CMK (cell line): ENCODE data around the gene PAPPA2.
"Not testable (repeated sequence)": the region's sequence is repeated elsewhere in the genome, so short reads cannot be mapped to it uniquely, and the experiment has no call there.

Experiments
- DNase-seq: peaks from one replicate; pipeline ENCODE4 v3.0.0-alpha.2; 2010; ENCODE audit warnings: low read depth

Gene PAPPA2

GRCh38 chr1:176552217-176552991 lies 89.4 kb downstream of the PAPPA2 start:
- no peak for DNase-seq

GRCh38 chr1:176552999-176553398 lies 90.0 kb downstream of the PAPPA2 start:
- no peak for DNase-seq

GRCh38 chr1:176556288-176556687 lies 93.3 kb downstream of the PAPPA2 start:
- no peak for DNase-seq

GRCh38 chr1:176557543-176558258 lies 94.7 kb downstream of the PAPPA2 start:
- DNase-seq, result no peak

GRCh38 chr1:176558561-176558960 lies 95.6 kb downstream of the PAPPA2 start:
- no peak for DNase-seq

GRCh38 chr1:176559474-176559873 lies 96.5 kb downstream of the PAPPA2 start:
- DNase-seq, result no peak

DNA sequence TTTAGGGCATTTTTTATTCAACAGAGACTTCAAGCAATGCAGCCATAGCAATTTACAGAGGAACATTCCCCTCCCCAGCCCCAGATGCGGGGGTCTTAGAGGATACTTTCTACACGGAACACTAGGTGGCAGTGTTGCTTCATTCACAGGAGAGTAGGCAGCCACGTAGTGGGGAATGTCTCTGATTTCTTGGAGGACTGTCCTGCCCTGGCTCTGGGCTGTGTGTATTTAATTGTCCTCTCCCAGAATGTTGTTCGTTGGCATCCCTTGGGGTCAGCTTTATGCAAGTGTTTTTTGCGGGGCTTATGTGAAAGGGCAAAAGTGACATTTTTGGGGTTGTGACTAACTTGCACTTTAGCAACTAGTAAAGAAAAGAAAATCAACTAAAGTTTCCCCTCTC lies 96.9 kb downstream of the PAPPA2 start:
- DNase-seq, result peak; percentile 52

DNA sequence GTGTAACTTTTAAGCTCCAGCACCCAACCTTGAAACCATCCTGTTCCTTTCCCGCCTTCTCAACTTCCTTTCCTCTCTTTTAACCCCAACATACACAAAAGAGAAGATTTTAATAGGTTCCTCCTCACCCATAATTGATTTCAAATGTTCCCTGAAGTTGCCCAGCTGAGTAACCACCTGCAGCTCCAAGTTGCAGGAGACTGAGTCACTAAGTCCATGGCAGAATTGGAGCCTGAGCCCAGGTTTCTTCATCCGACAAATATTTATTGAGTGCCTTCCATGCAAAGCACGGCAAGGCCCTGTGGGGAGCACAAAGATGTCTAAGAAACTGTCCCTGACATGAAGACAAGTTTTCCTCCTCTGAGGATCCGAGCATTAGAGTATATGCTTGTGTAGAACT lies 97.7 kb downstream of the PAPPA2 start:
- DNase-seq, result no peak

GRCh38 chr1:176561761-176562160 lies 98.8 kb downstream of the PAPPA2 start:
- not testable (repeated sequence) for DNase-seq

DNA sequence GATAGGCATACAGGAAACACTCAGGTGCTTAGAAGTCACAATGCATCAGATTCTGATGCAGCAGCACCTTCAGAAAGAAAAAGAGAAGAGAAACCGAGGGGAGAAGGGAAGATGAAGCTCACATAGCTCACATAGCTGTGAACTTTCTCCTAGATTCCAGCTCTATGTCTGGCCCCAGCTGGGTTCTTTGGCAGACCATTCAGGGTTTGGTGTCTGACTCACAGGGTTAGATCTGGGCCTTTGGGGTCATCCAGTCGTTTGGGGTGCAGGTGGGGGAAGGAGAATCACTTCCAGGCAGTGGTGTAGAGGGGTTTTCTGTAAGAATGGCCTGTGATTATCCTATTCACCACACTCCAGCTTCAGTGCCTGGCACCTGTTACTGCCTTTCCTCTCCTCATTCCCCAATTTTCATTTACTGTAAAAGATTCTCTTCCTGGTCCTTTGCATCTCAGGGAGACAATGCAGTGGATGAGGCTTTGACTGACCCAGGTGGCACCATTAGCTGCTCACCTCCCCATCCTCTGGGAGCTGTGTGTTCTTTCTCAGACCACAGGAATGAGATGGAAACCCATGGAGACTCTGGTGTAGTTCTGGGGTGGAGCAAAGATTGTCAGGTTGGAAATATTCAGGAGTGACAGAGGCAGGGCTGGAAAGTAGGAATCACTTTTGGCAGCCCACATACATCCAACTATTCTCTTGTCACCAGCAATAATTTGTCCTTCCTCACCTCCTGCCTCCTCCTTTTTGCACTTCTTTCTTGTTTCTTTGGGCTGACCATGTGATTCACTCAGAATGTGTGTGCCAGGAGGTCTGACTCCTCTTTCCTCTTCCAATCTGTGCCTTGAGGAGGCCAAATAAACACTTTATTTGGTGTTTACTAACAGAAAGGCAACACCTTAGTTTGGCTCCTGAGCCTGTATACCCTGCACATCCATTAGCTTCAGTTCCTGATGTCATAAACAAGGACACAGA lies 103.3 kb downstream of the PAPPA2 start:
- no peak for DNase-seq

DNA sequence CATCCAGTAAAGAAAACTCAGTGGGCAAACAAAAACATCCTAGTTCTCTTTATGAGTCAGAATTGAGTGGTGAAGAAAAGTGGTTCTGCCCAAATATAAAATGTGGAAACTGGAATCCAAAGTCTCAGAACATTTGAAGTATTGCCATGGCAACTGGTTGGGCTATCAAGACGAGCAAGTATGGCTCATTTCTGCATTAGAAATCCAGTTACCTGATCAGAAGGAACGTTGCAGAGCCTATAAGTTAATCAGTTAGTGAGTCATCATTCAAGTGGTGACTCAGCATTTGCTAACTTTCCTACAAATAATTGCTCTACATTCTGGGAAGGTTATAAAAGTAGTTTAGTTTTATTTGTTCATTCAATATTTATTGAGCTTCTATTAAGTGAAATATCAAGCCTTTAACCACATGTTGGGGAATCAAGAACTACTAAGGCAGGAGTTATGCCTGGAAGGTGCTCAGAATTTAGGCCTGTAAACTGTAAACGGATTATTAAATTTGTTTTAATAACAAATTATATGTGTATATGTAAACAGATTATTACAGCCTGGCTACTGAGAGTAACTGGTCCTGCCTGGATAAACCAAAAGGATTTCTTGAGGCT lies 104.3 kb downstream of the PAPPA2 start:
- DNase-seq, result no peak

DNA sequence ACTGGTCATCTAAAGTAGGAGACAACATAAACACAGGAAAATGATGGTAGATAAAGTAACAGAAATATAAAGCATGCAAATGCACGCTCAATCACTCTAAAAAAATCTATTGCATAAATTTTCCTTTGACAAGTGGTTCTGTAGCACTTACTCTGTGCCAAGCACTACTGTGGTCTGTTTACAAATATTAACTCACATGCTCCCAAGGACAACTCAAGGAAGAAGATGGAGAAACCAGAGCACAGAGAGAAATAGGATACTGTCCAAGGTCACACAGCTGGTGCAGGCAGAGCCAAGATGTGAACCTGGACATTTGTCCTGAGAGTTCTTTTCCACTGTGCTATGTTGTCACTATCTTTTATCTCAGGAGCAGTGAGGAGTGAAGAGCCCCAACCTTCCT lies 105.2 kb downstream of the PAPPA2 start:
- no peak for DNase-seq

GRCh38 chr1:176574756-176575155 lies 111.8 kb downstream of the PAPPA2 start:
- DNase-seq, result no peak

DNA sequence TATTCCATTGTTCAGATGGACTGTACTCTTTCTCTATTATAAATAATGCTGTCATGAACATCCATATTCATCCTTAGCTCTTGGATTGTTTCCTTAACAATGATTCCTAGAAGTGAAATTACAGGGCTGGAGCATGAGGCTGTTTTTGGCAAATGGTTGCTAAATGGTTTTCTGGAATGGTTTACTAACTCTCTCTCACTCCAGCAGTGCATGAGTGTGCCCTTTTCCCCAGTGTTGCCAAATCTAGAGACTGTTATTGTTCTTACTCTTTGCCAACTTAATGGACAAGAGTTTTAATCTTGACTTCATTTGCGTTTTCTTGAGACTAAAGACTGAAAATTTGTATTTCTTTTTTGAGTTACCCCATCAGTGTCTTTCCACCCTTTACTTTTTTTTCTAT lies 113.0 kb downstream of the PAPPA2 start:
- no peak for DNase-seq

DNA sequence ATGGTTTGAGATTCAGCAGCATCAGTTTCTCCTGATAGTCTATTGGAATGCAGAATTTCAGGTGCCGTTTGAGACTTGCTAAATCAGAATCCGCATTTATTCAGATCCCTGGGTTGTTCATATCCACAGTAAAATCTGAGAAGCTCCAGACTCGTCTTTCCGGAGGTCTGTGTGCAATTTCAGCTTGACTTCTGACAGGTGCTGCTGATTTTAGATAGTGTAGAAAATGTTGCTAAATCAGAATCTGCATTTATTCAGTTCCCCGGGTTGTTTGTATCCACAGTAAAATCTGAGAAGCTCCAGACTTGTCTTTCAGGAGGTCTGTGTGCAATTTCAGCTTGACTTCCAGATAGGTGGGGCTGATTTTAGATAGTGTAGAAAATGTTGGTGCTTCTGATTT lies 113.7 kb downstream of the PAPPA2 start:
- DNase-seq, result no peak

- no peak for DNase-seq
These were observed 114.7 kb downstream of the PAPPA2 start for GRCh38 chr1:176577646-176578197.

DNA sequence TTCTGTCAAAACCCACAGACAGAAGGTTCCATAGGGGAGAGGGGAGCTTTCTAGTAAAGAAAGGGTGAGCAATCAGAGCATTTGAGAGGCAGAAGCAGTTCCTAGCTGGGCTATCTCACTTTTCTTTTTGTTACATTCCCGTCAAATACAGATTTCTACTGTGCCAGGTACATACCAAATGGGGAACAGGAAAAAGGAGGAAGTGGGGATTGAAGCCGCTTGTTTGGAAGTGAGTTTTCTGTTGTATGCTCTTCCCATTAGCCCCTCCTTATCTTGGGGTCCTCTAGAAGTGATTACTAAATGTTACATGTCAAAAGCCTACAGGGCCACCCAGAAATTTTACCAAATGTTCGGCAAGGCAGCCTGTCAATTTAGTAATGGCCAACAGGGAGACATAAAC lies 116.1 kb downstream of the PAPPA2 start:
- no peak for DNase-seq

DNA sequence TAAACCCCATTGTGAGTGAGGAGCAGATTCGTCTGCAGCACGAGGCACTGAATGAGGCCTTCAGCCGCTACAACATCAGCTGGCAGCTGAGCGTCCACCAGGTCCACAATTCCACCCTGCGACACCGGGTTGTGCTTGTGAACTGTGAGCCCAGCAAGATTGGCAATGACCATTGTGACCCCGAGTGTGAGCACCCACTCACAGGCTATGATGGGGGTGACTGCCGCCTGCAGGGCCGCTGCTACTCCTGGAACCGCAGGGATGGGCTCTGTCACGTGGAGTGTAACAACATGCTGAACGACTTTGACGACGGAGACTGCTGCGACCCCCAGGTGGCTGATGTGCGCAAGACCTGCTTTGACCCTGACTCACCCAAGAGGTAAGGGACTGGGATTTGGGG lies 132.2 kb downstream of the PAPPA2 start:
- no peak for DNase-seq

- no peak for DNase-seq
These were observed 138.4 kb downstream of the PAPPA2 start for GRCh38 chr1:176601348-176601747.

DNA sequence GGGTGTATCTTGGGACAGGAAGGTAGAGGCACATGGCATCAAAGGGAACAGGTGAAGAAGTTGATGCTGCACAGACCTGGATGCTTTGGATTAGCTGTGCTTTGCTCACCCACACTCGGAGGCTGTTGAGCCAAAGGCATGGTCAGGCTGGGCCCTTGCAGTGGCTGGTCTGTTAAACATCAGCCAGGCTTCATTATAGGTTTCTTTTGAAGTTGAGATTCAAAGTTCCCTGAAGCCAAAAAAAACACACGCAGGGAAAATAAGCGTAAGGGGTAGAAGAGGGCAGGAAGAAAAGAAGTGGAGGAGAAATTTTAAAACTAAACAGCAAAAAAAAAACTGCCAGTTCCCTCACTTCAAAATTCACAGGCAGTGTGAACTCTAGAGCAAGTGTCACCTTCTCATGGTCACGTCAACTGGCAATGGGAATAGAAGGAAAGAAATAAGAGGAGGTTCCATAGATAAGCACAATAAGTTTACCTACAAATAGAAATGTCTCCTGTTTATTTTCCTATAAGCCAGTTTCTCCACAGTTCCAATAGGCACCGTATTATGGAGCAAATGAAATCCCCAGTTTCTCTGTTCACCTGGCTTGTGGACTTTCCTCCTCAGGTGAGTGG lies 139.5 kb downstream of the PAPPA2 start:
- no peak for DNase-seq

GRCh38 chr1:176603696-176604095 lies 140.7 kb downstream of the PAPPA2 start:
- DNase-seq, result no peak
